ENCODE data around the gene PRELID1. TPM values are rescaled to one million over a fixed set of nuclear protein-coding genes. Genes with fewer than 3 reads are reported as not detected.
A peak's percentile ranks its signal among the peaks of the same experiment; 100 is the strongest.

The PRELID1 gene
- total RNA-seq, 1 experiment from 2014 or later, result 201 TPM

DNA sequence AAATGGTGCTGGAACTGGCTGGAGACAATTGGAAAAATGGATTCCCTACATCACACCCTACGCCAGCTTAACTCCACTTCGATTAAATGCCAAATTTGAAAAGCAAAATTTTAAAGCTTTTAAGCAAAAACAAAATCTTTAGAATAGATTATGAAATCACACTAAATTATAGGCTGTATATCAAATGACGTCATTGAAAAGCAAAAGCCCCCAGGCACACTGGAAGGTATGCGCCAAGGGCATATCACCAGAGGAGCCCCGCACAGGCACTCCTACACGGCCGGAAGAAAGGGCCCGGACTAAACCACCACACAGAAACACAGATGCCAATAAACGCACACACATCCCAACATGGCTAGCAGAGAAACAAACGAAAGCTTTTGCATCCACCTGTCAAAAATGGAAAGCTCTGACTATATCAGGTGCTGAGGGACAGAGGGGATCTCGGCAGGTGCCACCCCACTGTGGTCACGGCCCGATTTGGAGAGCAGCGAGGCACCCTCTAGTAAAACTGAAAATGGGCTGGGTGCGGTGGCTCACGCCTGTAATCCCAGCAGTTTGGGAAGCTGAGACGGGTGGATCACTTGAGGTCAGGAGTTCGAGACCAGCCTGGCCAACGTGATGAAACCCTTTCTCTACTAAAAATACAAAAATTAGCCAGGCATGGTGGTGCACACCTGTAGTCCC is 25.1 kb downstream of the PRELID1 start:
- no peaks in the 10 kb centered on the region for H3K27me3 Mint-ChIP-seq (ENCODE audit: insufficient read depth, unreplicated experiment)
- H3K27ac Mint-ChIP-seq (ENCODE audit: unreplicated experiment), result peak overlapping the region; percentile 95
- POLR2A ChIA-PET, result no interaction called here
- intact Hi-C loops (cut with micrococcal nuclease; ENCODE audit: unreplicated experiment), result no loop called here
- CTCF ChIA-PET, result interaction anchor here (0.8 to 1.5 kb wide), 2 partner anchors 19 to 62 kb away, joined by 3 to 4 read pairs; no protein-coding TSS in a partner anchor
- no peak overlapping the region for H3K4me3 ChIP-seq (ENCODE audit: low read depth, low read length)
- no TSS peak for BruUV-seq (replicated peaks)
- no peak for DNase-seq
- peaks cover 9% of the 10 kb centered on the region for H3K9me3 Mint-ChIP-seq (ENCODE audit: unreplicated experiment)
- H3K27me3 ChIP-seq (replicated peaks; ENCODE audit: control insufficient read depth, insufficient read depth, low read length), result no peaks in the 10 kb centered on the region
- peaks cover 63% of the 10 kb centered on the region for H3K36me3 Mint-ChIP-seq (ENCODE audit: insufficient read depth, unreplicated experiment)
- H3K4me1 ChIP-seq, result peaks cover 41% of the 10 kb centered on the region
- TF ChIP-seq, protein P1, sequence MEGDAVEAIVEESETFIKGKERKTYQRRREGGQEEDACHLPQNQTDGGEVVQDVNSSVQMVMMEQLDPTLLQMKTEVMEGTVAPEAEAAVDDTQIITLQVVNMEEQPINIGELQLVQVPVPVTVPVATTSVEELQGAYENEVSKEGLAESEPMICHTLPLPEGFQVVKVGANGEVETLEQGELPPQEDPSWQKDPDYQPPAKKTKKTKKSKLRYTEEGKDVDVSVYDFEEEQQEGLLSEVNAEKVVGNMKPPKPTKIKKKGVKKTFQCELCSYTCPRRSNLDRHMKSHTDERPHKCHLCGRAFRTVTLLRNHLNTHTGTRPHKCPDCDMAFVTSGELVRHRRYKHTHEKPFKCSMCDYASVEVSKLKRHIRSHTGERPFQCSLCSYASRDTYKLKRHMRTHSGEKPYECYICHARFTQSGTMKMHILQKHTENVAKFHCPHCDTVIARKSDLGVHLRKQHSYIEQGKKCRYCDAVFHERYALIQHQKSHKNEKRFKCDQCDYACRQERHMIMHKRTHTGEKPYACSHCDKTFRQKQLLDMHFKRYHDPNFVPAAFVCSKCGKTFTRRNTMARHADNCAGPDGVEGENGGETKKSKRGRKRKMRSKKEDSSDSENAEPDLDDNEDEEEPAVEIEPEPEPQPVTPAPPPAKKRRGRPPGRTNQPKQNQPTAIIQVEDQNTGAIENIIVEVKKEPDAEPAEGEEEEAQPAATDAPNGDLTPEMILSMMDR (IDR thresholded peaks at IDR 0.05; ENCODE audit: insufficient read depth in 1 of 2, low read depth in 1 of 2, low read length in 1 of 2, severe bottlenecking in 1 of 2, unreplicated experiment in 1 of 2), result no peak
- H3K36me3 ChIP-seq (ENCODE audit: control insufficient read depth, insufficient read depth, low read length), result no peaks in the 10 kb centered on the region; the same call in 1 of the 2 replicates
- no peak overlapping the region for H3K4me3 Mint-ChIP-seq (ENCODE audit: unreplicated experiment)
- H3K9me3 ChIP-seq, result no peaks in the 10 kb centered on the region
- peaks cover 33% of the 10 kb centered on the region for H3K4me1 Mint-ChIP-seq (ENCODE audit: low read depth, unreplicated experiment)

DNA sequence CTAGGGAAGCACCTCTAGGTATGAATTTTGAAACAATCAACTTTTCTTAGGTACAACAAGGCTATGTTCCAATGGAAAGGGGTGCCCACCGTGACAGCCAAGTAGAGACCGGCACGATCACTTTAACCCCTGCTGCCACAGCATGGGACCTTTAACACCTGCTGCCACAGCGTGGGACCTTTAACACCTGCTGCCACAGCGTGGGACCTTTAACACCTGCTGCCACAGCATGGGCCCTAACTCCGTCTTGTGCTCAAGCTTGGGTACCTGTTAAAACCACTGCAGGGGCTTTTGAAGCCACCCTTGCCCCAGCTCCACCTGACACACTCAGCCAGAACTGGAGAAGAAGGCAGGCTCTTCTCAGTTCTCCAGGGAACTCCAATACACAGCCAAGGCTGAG is 26.3 kb downstream of the PRELID1 start:
- H3K27ac Mint-ChIP-seq (ENCODE audit: unreplicated experiment), result peak overlapping the region; percentile 21
- peaks cover 27% of the 10 kb centered on the region for H3K4me1 Mint-ChIP-seq (ENCODE audit: low read depth, unreplicated experiment)
- peaks cover 71% of the 10 kb centered on the region for H3K36me3 Mint-ChIP-seq (ENCODE audit: insufficient read depth, unreplicated experiment)

GRCh38 chr5:177330991-177331842 is 27.6 kb downstream of the PRELID1 start:
- CTCF ChIA-PET, result interaction anchor here (0.6 kb wide), 1 partner anchor 38 kb away, joined by 3 read pairs; no protein-coding TSS in a partner anchor
- H3K36me3 ChIP-seq (ENCODE audit: control insufficient read depth, insufficient read depth, low read length), result no peaks in the 10 kb centered on the region; the same call in 1 of the 2 replicates
- no peaks in the 10 kb centered on the region for H3K27me3 Mint-ChIP-seq (ENCODE audit: insufficient read depth, unreplicated experiment)

More for the DNA sequence above, 26.3 kb downstream of the PRELID1 start:
- no peak overlapping the region for H3K4me3 ChIP-seq (ENCODE audit: low read depth, low read length)
- no peaks in the 10 kb centered on the region for H3K27me3 Mint-ChIP-seq (ENCODE audit: insufficient read depth, unreplicated experiment)
- intact Hi-C loops (cut with micrococcal nuclease; ENCODE audit: unreplicated experiment), result no loop called here
- no peaks in the 10 kb centered on the region; the same call in 1 of the 2 replicates for H3K36me3 ChIP-seq (ENCODE audit: control insufficient read depth, insufficient read depth, low read length)
- H3K4me3 Mint-ChIP-seq (ENCODE audit: unreplicated experiment), result no peak overlapping the region
- no peaks in the 10 kb centered on the region for H3K27me3 ChIP-seq (replicated peaks; ENCODE audit: control insufficient read depth, insufficient read depth, low read length)
- BruUV-seq (replicated peaks), result no TSS peak
- peaks cover 9% of the 10 kb centered on the region for H3K9me3 Mint-ChIP-seq (ENCODE audit: unreplicated experiment)
- peaks cover 33% of the 10 kb centered on the region for H3K4me1 ChIP-seq
- H3K9me3 ChIP-seq, result no peaks in the 10 kb centered on the region
- ChIA-PET CTCF (no interaction called here), POLR2A (no interaction called here)
- DNase-seq, result no peak
- TF ChIP-seq, protein P1 (IDR thresholded peaks at IDR 0.05; ENCODE audit: insufficient read depth in 1 of 2, low read depth in 1 of 2, low read length in 1 of 2, severe bottlenecking in 1 of 2, unreplicated experiment in 1 of 2), result no peak

More at GRCh38 chr5:177330991-177331842, 27.6 kb downstream of the PRELID1 start:
- BruUV-seq (replicated peaks), result no TSS peak
- Histone ChIP-seq H3K4me3 (ENCODE audit: low read depth, low read length) (no peak overlapping the region), H3K27me3 (replicated peaks; ENCODE audit: control insufficient read depth, insufficient read depth, low read length) (no peaks in the 10 kb centered on the region), H3K4me1 (peaks cover 20% of the 10 kb centered on the region), H3K9me3 (no peaks in the 10 kb centered on the region)
- H3K4me1 Mint-ChIP-seq (ENCODE audit: low read depth, unreplicated experiment), result peaks cover 17% of the 10 kb centered on the region
- no peak overlapping the region for H3K27ac Mint-ChIP-seq (ENCODE audit: unreplicated experiment)
- POLR2A ChIA-PET, result interaction anchor here (0.5 to 0.6 kb wide), 2 partner anchors 66 to 335 kb away, joined by 3 read pairs; no protein-coding TSS in a partner anchor
- TF ChIP-seq, protein P1 (IDR thresholded peaks at IDR 0.05; ENCODE audit: insufficient read depth in 1 of 2, low read depth in 1 of 2, low read length in 1 of 2, severe bottlenecking in 1 of 2, unreplicated experiment in 1 of 2), result no peak
- peaks cover 8% of the 10 kb centered on the region for H3K9me3 Mint-ChIP-seq (ENCODE audit: unreplicated experiment)
- peaks cover 75% of the 10 kb centered on the region for H3K36me3 Mint-ChIP-seq (ENCODE audit: insufficient read depth, unreplicated experiment)
- no peak overlapping the region for H3K4me3 Mint-ChIP-seq (ENCODE audit: unreplicated experiment)
- no peak for DNase-seq
- intact Hi-C loops (cut with micrococcal nuclease; ENCODE audit: unreplicated experiment), result no loop called here

All from Caco-2 (cell line).